Liver (tissue), 2 donors: ENCODE data around the gene RTN4IP1.

Source experiments
- ATF3 ChIP-seq: IDR thresholded peaks from 2 replicates; pipeline ENCODE4 v1.6.1; 2016; ENCODE audit warnings: antibody characterized with exemption
- FOXA1 ChIP-seq: IDR thresholded peaks from 2 replicates; pipeline ENCODE4 v1.6.1; 2016; ENCODE audit warnings: antibody characterized with exemption
- HNF4A ChIP-seq, 2 donors: conservative IDR thresholded peaks; 2 replicates each; pipeline ENCODE4 v1.6.1; 2016; ENCODE audit warnings: antibody characterized with exemption in 2 of 2, mild to moderate bottlenecking in 2 of 2
- JUND ChIP-seq, 2 donors: IDR thresholded peaks; 2 replicates each; pipeline ENCODE4 v1.6.1; 2016; ENCODE audit warnings: antibody characterized with exemption in 2 of 2
- MAX ChIP-seq: IDR thresholded peaks from 2 replicates; pipeline ENCODE4 v1.6.1; 2016; ENCODE audit warnings: antibody characterized with exemption
- SP1 ChIP-seq: IDR thresholded peaks from 2 replicates; pipeline ENCODE4 v1.6.1; 2018; ENCODE audit warnings: antibody characterized with exemption, mild to moderate bottlenecking
- YY1 ChIP-seq: IDR thresholded peaks from 2 replicates; pipeline ENCODE4 v1.6.1; 2016; ENCODE audit warnings: antibody characterized with exemption, mild to moderate bottlenecking
- donor health status: healthy.

- no peak for TF ChIP-seq HNF4A (conservative IDR thresholded peaks at IDR 0.05)
- TF ChIP-seq JUND (IDR thresholded peaks at IDR 0.05) = no peak
- TF ChIP-seq YY1 = no peak
- TF ChIP-seq SP1 = no peak
- no peak for TF ChIP-seq FOXA1
- TF ChIP-seq MAX = no peak
- TF ChIP-seq ATF3 = no peak
These were observed 19.6 kb downstream of the RTN4IP1 start for GRCh38 chr6:106609699-106610098.
